HEK293 (cell line): ENCODE data around the gene NTSR1.

Experiments used
- CTCF ChIA-PET: fragments of 350-600 bp; formaldehyde crosslinking; extraction: SDS; loops from one replicate; lab custom pipeline; 2021; ENCODE audit warnings: antibody characterized with exemption; lab: Yijun Ruan, JAX
- POLR2A ChIA-PET: fragments of 300-600 bp; formaldehyde crosslinking; extraction: SDS; loops from one replicate; lab custom pipeline; 2020; ENCODE audit warnings: antibody characterized with exemption, inconsistent platforms; lab: Yijun Ruan, JAX
- H3K27ac ChIP-seq: fragments of 200-500 bp; sonication (Bioruptor generic); 2 replicates; pipeline ENCODE4 v1.5.1; 2014; ENCODE audit warnings: low read depth, low read length, control low read depth, inconsistent platforms; ENCODE audit errors: extremely low read depth
- H3K36me3 ChIP-seq, 2 experiments: fragments of 200-500 bp in 1 of 2; sonication (Bioruptor generic) in 1 of 2; 1 replicate in 1 of 2; 2 replicates in 1 of 2; pipeline ENCODE4 v1.5.1; 2014 to 2017; ENCODE audit warnings: inconsistent platforms in 2 of 2, low read length in 2 of 2; ENCODE audit not compliant: control insufficient read depth in 2 of 2, insufficient read depth in 1 of 2
- H3K4me1 ChIP-seq: fragments of 200-500 bp; sonication (Bioruptor generic); 2 replicates; pipeline ENCODE4 v1.5.1; 2014; ENCODE audit warnings: mild to moderate bottlenecking, low read length, inconsistent platforms; ENCODE audit not compliant: control insufficient read depth, insufficient read depth
- H3K4me3 ChIP-seq: 2 replicates; pipeline ENCODE4 v1.5.1; 2011; ENCODE audit warnings: low read depth, mild to moderate bottlenecking, control low read depth, low read length, moderate library complexity
- H3K9me3 ChIP-seq: fragments of 200-500 bp; sonication (Bioruptor generic); 2 replicates; pipeline ENCODE4 v1.5.1; 2014; ENCODE audit warnings: low read depth, low read length, inconsistent platforms; ENCODE audit not compliant: control insufficient read depth, insufficient read depth
- EGR2 ChIP-seq: fragments of 450-650 bp; formaldehyde crosslinking; IDR thresholded peaks from 2 replicates; pipeline ENCODE4 v1.5.1; 2016; ENCODE audit warnings: low read depth, missing biosample characterization, missing genetic modification characterization
- GLIS1 ChIP-seq: fragments of 450-650 bp; formaldehyde crosslinking; IDR thresholded peaks from 2 replicates; pipeline ENCODE4 v1.5.1; 2016; ENCODE audit warnings: missing biosample characterization, missing genetic modification characterization
- GLIS2 ChIP-seq: fragments of 450-650 bp; formaldehyde crosslinking; IDR thresholded peaks from 2 replicates; pipeline ENCODE4 v1.5.1; 2016; ENCODE audit warnings: missing biosample characterization, missing genetic modification characterization
- KLF1 ChIP-seq: fragments of 450-650 bp; formaldehyde crosslinking; IDR thresholded peaks from 2 replicates; pipeline ENCODE4 v1.5.1; 2016; ENCODE audit warnings: missing biosample characterization, missing genetic modification characterization
- ZBTB21 ChIP-seq: fragments of 450-650 bp; formaldehyde crosslinking; IDR thresholded peaks from 2 replicates; pipeline ENCODE4 v1.5.1; 2017; ENCODE audit warnings: missing biosample characterization, missing genetic modification characterization
- ZBTB6 ChIP-seq: fragments of 450-650 bp; formaldehyde crosslinking; IDR thresholded peaks from 2 replicates; pipeline ENCODE4 v1.5.1; 2017; ENCODE audit warnings: missing biosample characterization, missing genetic modification characterization
- ZFHX2 ChIP-seq: fragments of 450-650 bp; formaldehyde crosslinking; conservative IDR thresholded peaks from 2 replicates; pipeline ENCODE4 v1.5.1; 2016; ENCODE audit warnings: missing biosample characterization, missing genetic modification characterization
- ZIC2 ChIP-seq: fragments of 450-650 bp; formaldehyde crosslinking; IDR thresholded peaks from 2 replicates; pipeline ENCODE4 v1.5.1; 2016; ENCODE audit warnings: missing biosample characterization, missing genetic modification characterization
- ZNF214 ChIP-seq: fragments of 450-650 bp; formaldehyde crosslinking; IDR thresholded peaks from 2 replicates; pipeline ENCODE4 v1.5.1; 2017; ENCODE audit warnings: missing biosample characterization, mild to moderate bottlenecking, missing genetic modification characterization, borderline replicate concordance
- ZNF335 ChIP-seq: fragments of 450-650 bp; formaldehyde crosslinking; conservative IDR thresholded peaks from 2 replicates; pipeline ENCODE4 v1.5.1; 2016; ENCODE audit warnings: missing biosample characterization, missing genetic modification characterization
- ZNF394 ChIP-seq: fragments of 450-650 bp; formaldehyde crosslinking; IDR thresholded peaks from 2 replicates; pipeline ENCODE4 v1.5.1; 2016; ENCODE audit warnings: missing biosample characterization, missing genetic modification characterization, mild to moderate bottlenecking, moderate library complexity, borderline replicate concordance
- ZNF530 ChIP-seq: fragments of 450-650 bp; formaldehyde crosslinking; IDR thresholded peaks from 2 replicates; pipeline ENCODE4 v1.5.1; 2016; ENCODE audit warnings: low read depth, missing biosample characterization, missing genetic modification characterization
- ZNF555 ChIP-seq: fragments of 450-650 bp; formaldehyde crosslinking; conservative IDR thresholded peaks from 2 replicates; pipeline ENCODE4 v1.5.1; 2017; ENCODE audit warnings: missing biosample characterization, mild to moderate bottlenecking, missing genetic modification characterization, inconsistent platforms
- ZNF561 ChIP-seq: fragments of 450-650 bp; IDR thresholded peaks from 2 replicates; pipeline ENCODE4 v1.5.1; 2018; ENCODE audit warnings: missing biosample characterization, missing genetic modification characterization, borderline replicate concordance
- ZNF624 ChIP-seq: fragments of 450-650 bp; formaldehyde crosslinking; IDR thresholded peaks from 2 replicates; pipeline ENCODE4 v1.5.1; 2017; ENCODE audit warnings: missing biosample characterization, missing genetic modification characterization
- TF ChIP-seq, protein P1 (sequence below): fragments of 450-650 bp; formaldehyde crosslinking; IDR thresholded peaks from 2 replicates; pipeline ENCODE4 v1.5.1; 2016; ENCODE audit warnings: missing biosample characterization, missing genetic modification characterization

NTSR1 gene

GRCh38 chr20:62734881-62735280 is 26.2 kb downstream of the NTSR1 start (continued):
- TF ChIP-seq, protein P1, sequence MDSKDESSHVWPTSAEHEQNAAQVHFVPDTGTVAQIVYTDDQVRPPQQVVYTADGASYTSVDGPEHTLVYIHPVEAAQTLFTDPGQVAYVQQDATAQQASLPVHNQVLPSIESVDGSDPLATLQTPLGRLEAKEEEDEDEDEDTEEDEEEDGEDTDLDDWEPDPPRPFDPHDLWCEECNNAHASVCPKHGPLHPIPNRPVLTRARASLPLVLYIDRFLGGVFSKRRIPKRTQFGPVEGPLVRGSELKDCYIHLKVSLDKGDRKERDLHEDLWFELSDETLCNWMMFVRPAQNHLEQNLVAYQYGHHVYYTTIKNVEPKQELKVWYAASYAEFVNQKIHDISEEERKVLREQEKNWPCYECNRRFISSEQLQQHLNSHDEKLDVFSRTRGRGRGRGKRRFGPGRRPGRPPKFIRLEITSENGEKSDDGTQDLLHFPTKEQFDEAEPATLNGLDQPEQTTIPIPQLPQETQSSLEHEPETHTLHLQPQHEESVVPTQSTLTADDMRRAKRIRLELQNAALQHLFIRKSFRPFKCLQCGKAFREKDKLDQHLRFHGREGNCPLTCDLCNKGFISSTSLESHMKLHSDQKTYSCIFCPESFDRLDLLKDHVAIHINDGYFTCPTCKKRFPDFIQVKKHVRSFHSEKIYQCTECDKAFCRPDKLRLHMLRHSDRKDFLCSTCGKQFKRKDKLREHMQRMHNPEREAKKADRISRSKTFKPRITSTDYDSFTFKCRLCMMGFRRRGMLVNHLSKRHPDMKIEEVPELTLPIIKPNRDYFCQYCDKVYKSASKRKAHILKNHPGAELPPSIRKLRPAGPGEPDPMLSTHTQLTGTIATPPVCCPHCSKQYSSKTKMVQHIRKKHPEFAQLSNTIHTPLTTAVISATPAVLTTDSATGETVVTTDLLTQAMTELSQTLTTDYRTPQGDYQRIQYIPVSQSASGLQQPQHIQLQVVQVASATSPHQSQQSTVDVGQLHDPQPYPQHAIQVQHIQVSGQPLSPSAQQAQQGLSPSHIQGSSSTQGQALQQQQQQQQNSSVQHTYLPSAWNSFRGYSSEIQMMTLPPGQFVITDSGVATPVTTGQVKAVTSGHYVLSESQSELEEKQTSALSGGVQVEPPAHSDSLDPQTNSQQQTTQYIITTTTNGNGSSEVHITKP, result no peak
- TF ChIP-seq ZNF394 (tag by site-specific recombination) (no peak), ZNF214 (no peak)

GRCh38 chr20:62735331-62735821 is 26.7 kb downstream of the NTSR1 start:
- Histone ChIP-seq H3K4me1 (no peaks in the 10 kb centered on the region), H3K27ac (no peak overlapping the region), H3K36me3 (no peaks in the 10 kb centered on the region), H3K9me3 (no peaks in the 10 kb centered on the region), H3K4me3 (no peak overlapping the region)
- POLR2A ChIA-PET, result no interaction called here
- 0 out of 2 replicates have a peak, but pooled peaks have one; percentile 6 for TF ChIP-seq ZIC2
- peak; percentile 53 for TF ChIP-seq EGR2 (tag by site-specific recombination)
- no peak for TF ChIP-seq ZNF530 (tag by site-specific recombination)
- no peak for TF ChIP-seq ZNF624
- TF ChIP-seq GLIS1 (tag by site-specific recombination), result peak; percentile 57
- no peak for TF ChIP-seq ZNF555 (tag by site-specific recombination)
- TF ChIP-seq ZFHX2 (tag by site-specific recombination), result peak; percentile 55
- TF ChIP-seq KLF1 (tag by site-specific recombination), result peak; percentile 56
- TF ChIP-seq ZNF335 (tag by site-specific recombination), result no peak
- TF ChIP-seq GLIS2 (tag by site-specific recombination), result peak; percentile 34; the same call in 1 of the 2 replicates
- CTCF ChIA-PET, result interaction anchor here (1.4 kb wide), 1 partner anchor 56 kb away, joined by 3 read pairs; no protein-coding TSS in a partner anchor

DNA sequence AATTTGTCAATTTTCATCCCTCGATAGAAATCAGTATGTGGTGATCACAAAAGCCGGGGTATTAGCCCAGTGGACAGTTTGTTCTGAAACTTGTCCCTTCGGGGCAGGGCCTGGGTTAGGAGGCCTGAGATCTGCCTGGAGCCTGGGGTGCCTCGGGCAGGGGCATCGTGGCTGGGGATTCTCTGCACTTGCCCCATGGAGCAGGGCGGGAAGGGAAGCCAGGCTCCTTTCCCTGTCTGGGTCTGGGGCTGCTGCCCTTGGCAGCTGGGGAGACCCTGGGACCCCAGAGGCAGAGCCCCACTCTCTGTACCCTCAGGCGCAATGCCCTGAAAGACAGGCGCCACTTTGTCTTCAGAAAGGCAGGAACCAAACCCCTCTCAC is 27.4 kb downstream of the NTSR1 start:
- Histone ChIP-seq H3K4me1 (no peaks in the 10 kb centered on the region), H3K9me3 (no peaks in the 10 kb centered on the region), H3K4me3 (no peak overlapping the region), H3K36me3 (no peaks in the 10 kb centered on the region), H3K27ac (no peak overlapping the region)
- CTCF ChIA-PET, result interaction anchor here (0.6 kb wide), 1 partner anchor 9 kb away, joined by 4 read pairs; no protein-coding TSS in a partner anchor
- POLR2A ChIA-PET, result no interaction called here
- TF ChIP-seq ZNF561 (tag by site-specific recombination), result no peak
- no peak for TF ChIP-seq ZBTB6
- no peak for TF ChIP-seq ZBTB21 (tag by site-specific recombination)
